Right lobe of liver (tissue), 4 donors: ENCODE measurements around the gene MS4A6E.

Experiments
- POLR2A ChIP-seq: fragments of 450-650 bp; IDR thresholded peaks from one replicate; pipeline ENCODE4 v1.6.1; 2017; ENCODE audit warnings: antibody characterized with exemption, mild to moderate bottlenecking
- TF ChIP-seq, protein P1 (sequence below), 4 donors: fragments of 200-600 bp in 3 of 4; fragments of 450-650 bp in 1 of 4; IDR thresholded peaks; one replicate each; pipeline versions ENCODE4 v1.5.1 to v1.8.0; 2016 to 2022; ENCODE audit warnings: antibody characterized with exemption in 4 of 4, mild to moderate bottlenecking in 2 of 4
- donor health status: DM: no; HTN: no; CAD: no.
- donor health status: DM: no; HTN: no; CAD: no.
- donor health status: DM: no; HTN: yes; CAD: no.

DNA sequence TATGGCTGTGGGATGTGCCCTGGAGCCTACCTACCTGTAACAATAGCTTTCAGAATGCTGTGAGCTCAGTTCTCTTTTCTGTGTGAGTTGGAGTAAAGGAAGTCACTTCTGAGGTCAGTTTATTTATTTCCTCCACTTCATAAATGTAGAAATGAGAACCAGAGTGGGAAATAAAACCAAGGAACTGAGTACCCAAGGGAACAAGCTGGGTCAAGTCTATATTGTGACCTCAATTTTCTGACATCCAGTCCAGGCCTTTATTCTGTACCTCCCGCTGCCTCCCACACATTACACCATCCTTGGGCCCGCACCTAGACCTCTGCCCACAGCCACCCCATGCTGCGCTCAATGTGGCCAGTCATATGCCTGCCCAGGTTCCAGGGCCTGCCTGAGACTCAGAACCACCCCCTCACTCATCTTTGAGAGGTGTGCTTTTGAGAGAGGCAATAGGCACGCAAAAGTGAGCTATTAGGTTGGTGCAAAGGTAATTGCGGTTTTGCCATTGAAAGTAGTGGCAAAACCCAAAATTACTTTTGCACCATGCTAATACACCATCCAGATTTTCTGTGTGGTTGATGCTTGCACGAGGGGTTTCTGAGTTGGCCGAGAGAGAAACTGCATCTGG, 9.8 kb downstream of the MS4A6E start:
- no peak for TF ChIP-seq POLR2A
- TF ChIP-seq, protein P1, sequence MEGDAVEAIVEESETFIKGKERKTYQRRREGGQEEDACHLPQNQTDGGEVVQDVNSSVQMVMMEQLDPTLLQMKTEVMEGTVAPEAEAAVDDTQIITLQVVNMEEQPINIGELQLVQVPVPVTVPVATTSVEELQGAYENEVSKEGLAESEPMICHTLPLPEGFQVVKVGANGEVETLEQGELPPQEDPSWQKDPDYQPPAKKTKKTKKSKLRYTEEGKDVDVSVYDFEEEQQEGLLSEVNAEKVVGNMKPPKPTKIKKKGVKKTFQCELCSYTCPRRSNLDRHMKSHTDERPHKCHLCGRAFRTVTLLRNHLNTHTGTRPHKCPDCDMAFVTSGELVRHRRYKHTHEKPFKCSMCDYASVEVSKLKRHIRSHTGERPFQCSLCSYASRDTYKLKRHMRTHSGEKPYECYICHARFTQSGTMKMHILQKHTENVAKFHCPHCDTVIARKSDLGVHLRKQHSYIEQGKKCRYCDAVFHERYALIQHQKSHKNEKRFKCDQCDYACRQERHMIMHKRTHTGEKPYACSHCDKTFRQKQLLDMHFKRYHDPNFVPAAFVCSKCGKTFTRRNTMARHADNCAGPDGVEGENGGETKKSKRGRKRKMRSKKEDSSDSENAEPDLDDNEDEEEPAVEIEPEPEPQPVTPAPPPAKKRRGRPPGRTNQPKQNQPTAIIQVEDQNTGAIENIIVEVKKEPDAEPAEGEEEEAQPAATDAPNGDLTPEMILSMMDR (IDR thresholded peaks at IDR 0.05): no peak
